H1 (cell line): ENCODE measurements around the gene CPED1.

Experiments
- EP300 ChIP-seq, 2 experiments: IDR thresholded peaks; 1 replicate in 1 of 2; 2 replicates in 1 of 2; pipeline ENCODE4 v1.6.1; 2011 to 2012; ENCODE audit warnings: low read depth in 2 of 2, low read length in 2 of 2, mild to moderate bottlenecking in 2 of 2, borderline replicate concordance in 1 of 2, inconsistent platforms in 1 of 2, moderate library complexity in 1 of 2
- TF ChIP-seq, protein P1 (sequence below), 3 experiments: IDR thresholded peaks; 1 replicate in 2 of 3; 2 replicates in 1 of 3; pipeline versions ENCODE4 v1.5.1 to v1.6.1; 2011; ENCODE audit warnings: low read length in 3 of 3, mild to moderate bottlenecking in 3 of 3, inconsistent platforms in 2 of 3, low read depth in 1 of 3, moderate library complexity in 1 of 3; ENCODE audit not compliant: insufficient read depth in 1 of 3; ENCODE audit errors: control extremely low read depth in 1 of 3

DNA sequence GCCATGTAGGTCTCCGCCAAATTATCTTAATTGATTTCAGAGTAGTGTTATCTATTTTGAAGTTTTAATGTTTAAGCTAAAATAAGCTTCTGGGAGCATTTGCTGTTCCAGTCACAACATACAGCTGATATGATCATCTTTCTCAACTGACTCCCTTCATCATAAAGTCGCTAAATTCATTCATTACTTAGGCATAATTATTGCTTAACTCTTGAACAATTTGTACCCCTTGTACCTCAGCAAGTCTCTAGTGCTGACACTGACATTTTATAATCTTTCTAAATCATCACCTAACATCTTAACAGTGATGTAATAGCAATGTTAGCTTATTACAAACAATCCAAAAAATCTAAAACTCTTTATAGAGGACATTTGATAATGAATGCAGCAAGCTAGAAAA, 286.0 kb downstream of the CPED1 start:
- TF ChIP-seq, protein P1, sequence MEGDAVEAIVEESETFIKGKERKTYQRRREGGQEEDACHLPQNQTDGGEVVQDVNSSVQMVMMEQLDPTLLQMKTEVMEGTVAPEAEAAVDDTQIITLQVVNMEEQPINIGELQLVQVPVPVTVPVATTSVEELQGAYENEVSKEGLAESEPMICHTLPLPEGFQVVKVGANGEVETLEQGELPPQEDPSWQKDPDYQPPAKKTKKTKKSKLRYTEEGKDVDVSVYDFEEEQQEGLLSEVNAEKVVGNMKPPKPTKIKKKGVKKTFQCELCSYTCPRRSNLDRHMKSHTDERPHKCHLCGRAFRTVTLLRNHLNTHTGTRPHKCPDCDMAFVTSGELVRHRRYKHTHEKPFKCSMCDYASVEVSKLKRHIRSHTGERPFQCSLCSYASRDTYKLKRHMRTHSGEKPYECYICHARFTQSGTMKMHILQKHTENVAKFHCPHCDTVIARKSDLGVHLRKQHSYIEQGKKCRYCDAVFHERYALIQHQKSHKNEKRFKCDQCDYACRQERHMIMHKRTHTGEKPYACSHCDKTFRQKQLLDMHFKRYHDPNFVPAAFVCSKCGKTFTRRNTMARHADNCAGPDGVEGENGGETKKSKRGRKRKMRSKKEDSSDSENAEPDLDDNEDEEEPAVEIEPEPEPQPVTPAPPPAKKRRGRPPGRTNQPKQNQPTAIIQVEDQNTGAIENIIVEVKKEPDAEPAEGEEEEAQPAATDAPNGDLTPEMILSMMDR (IDR thresholded peaks at IDR 0.05; ENCODE audit: control extremely low read depth in 1 of 3, insufficient read depth in 1 of 3, low read depth in 1 of 3, low read length in 3 of 3), result no peak
- no peak for TF ChIP-seq EP300 (IDR thresholded peaks at IDR 0.05; ENCODE audit: borderline replicate concordance in 1 of 2, low read depth in 2 of 2, low read length in 2 of 2)
